ENCODE data around the gene DYRK1A.

The DYRK1A gene

DNA sequence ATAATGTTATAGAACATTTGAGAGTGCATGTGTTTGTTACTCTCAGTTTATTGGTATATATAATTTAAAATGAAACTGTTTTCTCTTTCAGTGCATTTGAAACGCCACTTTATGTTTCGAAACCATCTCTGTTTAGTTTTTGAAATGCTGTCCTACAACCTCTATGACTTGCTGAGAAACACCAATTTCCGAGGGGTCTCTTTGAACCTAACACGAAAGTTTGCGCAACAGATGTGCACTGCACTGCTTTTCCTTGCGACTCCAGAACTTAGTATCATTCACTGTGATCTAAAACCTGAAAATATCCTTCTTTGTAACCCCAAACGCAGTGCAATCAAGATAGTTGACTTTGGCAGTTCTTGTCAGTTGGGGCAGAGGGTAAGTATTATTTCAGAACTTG is 123.5 kb downstream of the DYRK1A start:
- Histone ChIP-seq H3K9me3 (ENCODE audit: control insufficient read depth, insufficient read depth, low read depth, low read length) (no peaks in the 10 kb centered on the region), H3K27ac (ENCODE audit: extremely low read depth, low read depth, low read length) (no peak overlapping the region), H3K4me1 (ENCODE audit: control insufficient read depth, insufficient read depth, low read length) (no peaks in the 10 kb centered on the region), H3K36me3 (ENCODE audit: control insufficient read depth in 2 of 2, insufficient read depth in 1 of 2, low read length in 2 of 2) (peaks cover 20 to 54% of the 10 kb centered on the region in 2 experiments), H3K4me3 (ENCODE audit: low read depth, low read length) (no peak overlapping the region)
- TF ChIP-seq ZNF157 (tag by site-specific recombination; IDR thresholded peaks at IDR 0.05) (no peak), ZNF791 (tag by site-specific recombination; IDR thresholded peaks at IDR 0.05) (no peak), ZNF768 (tag by site-specific recombination; IDR thresholded peaks at IDR 0.05) (no peak), ZNF664 (tag by site-specific recombination; IDR thresholded peaks at IDR 0.05) (no peak), ZXDB (tag by site-specific recombination; IDR thresholded peaks at IDR 0.05) (no peak), ZNF785 (tag by site-specific recombination; IDR thresholded peaks at IDR 0.05) (no peak), ZNF639 (tag by site-specific recombination; IDR thresholded peaks at IDR 0.05) (no peak), ZSCAN4 (tag by site-specific recombination; IDR thresholded peaks at IDR 0.05) (no peak), ZNF2 (tag by site-specific recombination; IDR thresholded peaks at IDR 0.05) (no peak), ZBTB20 (tag by site-specific recombination; IDR thresholded peaks at IDR 0.05) (no peak), ZFP3 (tag by site-specific recombination; IDR thresholded peaks at IDR 0.05; ENCODE audit: low read depth) (no peak), ZNF473 (tag by site-specific recombination; IDR thresholded peaks at IDR 0.05) (no peak), ZNF302 (tag by site-specific recombination; IDR thresholded peaks at IDR 0.05; ENCODE audit: low read depth) (no peak), ZNF513 (tag by site-specific recombination; IDR thresholded peaks at IDR 0.05) (no peak), ZNF654 (tag by site-specific recombination; IDR thresholded peaks at IDR 0.05; ENCODE audit: low read depth) (no peak), ZNF701 (tag by site-specific recombination; IDR thresholded peaks at IDR 0.05) (no peak)
- TF ChIP-seq, protein P1, sequence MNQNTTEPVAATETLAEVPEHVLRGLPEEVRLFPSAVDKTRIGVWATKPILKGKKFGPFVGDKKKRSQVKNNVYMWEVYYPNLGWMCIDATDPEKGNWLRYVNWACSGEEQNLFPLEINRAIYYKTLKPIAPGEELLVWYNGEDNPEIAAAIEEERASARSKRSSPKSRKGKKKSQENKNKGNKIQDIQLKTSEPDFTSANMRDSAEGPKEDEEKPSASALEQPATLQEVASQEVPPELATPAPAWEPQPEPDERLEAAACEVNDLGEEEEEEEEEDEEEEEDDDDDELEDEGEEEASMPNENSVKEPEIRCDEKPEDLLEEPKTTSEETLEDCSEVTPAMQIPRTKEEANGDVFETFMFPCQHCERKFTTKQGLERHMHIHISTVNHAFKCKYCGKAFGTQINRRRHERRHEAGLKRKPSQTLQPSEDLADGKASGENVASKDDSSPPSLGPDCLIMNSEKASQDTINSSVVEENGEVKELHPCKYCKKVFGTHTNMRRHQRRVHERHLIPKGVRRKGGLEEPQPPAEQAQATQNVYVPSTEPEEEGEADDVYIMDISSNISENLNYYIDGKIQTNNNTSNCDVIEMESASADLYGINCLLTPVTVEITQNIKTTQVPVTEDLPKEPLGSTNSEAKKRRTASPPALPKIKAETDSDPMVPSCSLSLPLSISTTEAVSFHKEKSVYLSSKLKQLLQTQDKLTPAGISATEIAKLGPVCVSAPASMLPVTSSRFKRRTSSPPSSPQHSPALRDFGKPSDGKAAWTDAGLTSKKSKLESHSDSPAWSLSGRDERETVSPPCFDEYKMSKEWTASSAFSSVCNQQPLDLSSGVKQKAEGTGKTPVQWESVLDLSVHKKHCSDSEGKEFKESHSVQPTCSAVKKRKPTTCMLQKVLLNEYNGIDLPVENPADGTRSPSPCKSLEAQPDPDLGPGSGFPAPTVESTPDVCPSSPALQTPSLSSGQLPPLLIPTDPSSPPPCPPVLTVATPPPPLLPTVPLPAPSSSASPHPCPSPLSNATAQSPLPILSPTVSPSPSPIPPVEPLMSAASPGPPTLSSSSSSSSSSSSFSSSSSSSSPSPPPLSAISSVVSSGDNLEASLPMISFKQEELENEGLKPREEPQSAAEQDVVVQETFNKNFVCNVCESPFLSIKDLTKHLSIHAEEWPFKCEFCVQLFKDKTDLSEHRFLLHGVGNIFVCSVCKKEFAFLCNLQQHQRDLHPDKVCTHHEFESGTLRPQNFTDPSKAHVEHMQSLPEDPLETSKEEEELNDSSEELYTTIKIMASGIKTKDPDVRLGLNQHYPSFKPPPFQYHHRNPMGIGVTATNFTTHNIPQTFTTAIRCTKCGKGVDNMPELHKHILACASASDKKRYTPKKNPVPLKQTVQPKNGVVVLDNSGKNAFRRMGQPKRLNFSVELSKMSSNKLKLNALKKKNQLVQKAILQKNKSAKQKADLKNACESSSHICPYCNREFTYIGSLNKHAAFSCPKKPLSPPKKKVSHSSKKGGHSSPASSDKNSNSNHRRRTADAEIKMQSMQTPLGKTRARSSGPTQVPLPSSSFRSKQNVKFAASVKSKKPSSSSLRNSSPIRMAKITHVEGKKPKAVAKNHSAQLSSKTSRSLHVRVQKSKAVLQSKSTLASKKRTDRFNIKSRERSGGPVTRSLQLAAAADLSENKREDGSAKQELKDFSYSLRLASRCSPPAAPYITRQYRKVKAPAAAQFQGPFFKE (tag by site-specific recombination; IDR thresholded peaks at IDR 0.05; ENCODE audit: borderline replicate concordance), result no peak
- TF ChIP-seq, protein P2, sequence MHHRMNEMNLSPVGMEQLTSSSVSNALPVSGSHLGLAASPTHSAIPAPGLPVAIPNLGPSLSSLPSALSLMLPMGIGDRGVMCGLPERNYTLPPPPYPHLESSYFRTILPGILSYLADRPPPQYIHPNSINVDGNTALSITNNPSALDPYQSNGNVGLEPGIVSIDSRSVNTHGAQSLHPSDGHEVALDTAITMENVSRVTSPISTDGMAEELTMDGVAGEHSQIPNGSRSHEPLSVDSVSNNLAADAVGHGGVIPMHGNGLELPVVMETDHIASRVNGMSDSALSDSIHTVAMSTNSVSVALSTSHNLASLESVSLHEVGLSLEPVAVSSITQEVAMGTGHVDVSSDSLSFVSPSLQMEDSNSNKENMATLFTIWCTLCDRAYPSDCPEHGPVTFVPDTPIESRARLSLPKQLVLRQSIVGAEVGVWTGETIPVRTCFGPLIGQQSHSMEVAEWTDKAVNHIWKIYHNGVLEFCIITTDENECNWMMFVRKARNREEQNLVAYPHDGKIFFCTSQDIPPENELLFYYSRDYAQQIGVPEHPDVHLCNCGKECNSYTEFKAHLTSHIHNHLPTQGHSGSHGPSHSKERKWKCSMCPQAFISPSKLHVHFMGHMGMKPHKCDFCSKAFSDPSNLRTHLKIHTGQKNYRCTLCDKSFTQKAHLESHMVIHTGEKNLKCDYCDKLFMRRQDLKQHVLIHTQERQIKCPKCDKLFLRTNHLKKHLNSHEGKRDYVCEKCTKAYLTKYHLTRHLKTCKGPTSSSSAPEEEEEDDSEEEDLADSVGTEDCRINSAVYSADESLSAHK (tag by site-specific recombination; IDR thresholded peaks at IDR 0.05), result no peak
- CTCF ChIA-PET, result interaction anchor here (0.6 to 0.8 kb wide), 2 partner anchors 179 to 323 kb away, joined by 4 read pairs; no protein-coding TSS in a partner anchor
- POLR2A ChIA-PET, result no interaction called here

Data from HEK293 (cell line).